Measurements from ENCODE around the gene MLLT3.

GRCh38 chr9:20507431-20507830 lies 114.9 kb downstream of the MLLT3 start:
- TF ChIP-seq, protein P1, sequence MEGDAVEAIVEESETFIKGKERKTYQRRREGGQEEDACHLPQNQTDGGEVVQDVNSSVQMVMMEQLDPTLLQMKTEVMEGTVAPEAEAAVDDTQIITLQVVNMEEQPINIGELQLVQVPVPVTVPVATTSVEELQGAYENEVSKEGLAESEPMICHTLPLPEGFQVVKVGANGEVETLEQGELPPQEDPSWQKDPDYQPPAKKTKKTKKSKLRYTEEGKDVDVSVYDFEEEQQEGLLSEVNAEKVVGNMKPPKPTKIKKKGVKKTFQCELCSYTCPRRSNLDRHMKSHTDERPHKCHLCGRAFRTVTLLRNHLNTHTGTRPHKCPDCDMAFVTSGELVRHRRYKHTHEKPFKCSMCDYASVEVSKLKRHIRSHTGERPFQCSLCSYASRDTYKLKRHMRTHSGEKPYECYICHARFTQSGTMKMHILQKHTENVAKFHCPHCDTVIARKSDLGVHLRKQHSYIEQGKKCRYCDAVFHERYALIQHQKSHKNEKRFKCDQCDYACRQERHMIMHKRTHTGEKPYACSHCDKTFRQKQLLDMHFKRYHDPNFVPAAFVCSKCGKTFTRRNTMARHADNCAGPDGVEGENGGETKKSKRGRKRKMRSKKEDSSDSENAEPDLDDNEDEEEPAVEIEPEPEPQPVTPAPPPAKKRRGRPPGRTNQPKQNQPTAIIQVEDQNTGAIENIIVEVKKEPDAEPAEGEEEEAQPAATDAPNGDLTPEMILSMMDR (IDR thresholded peaks at IDR 0.05; ENCODE audit: insufficient read depth, low read depth, low read length) = no peak
- TF ChIP-seq EZH2 (IDR thresholded peaks at IDR 0.05; ENCODE audit: insufficient read depth, low read length) = no peak
